ENCODE measurements around the gene SCARF1.
A peak's percentile ranks its signal among the peaks of the same experiment; 100 is the strongest.

SCARF1 gene

GRCh38 chr17:1623057-1623630 is 22.4 kb downstream of the SCARF1 start:
- DNase-seq (ENCODE audit: low read depth): no peak
- in situ Hi-C loops (cut with HindIII; ENCODE audit: low sequenced_read_pairs): no loop called here
- H3K4me3 ChIP-seq (ENCODE audit: low read depth, low read length): no peak overlapping the region
- TF ChIP-seq CTCF (IDR thresholded peaks at IDR 0.05; ENCODE audit: low read depth, low read length, missing control alignments): no peak

GRCh38 chr17:1621273-1621954 is 24.1 kb downstream of the SCARF1 start:
- in situ Hi-C loops (cut with HindIII; ENCODE audit: low sequenced_read_pairs): no loop called here
- DNase-seq (ENCODE audit: low read depth): no peak
- no peak for TF ChIP-seq CTCF (IDR thresholded peaks at IDR 0.05; ENCODE audit: low read depth, low read length, missing control alignments)
- no peak overlapping the region for H3K4me3 ChIP-seq (ENCODE audit: low read depth, low read length)

- in situ Hi-C loops (cut with HindIII; ENCODE audit: low sequenced_read_pairs): no loop called here
- no peak overlapping the region for H3K4me3 ChIP-seq (ENCODE audit: low read depth, low read length)
- no peak for TF ChIP-seq CTCF (IDR thresholded peaks at IDR 0.05; ENCODE audit: low read depth, low read length, missing control alignments)
- no peak for DNase-seq (ENCODE audit: low read depth)
Measured at GRCh38 chr17:1620486-1620885, 25.0 kb downstream of the SCARF1 start.

- no peak overlapping the region for H3K4me3 ChIP-seq (ENCODE audit: low read depth, low read length)
- TF ChIP-seq CTCF (IDR thresholded peaks at IDR 0.05; ENCODE audit: low read depth, low read length, missing control alignments): no peak
- in situ Hi-C loops (cut with HindIII; ENCODE audit: low sequenced_read_pairs): no loop called here
- DNase-seq (ENCODE audit: low read depth): peak; percentile 49
Measured at GRCh38 chr17:1617620-1618174, 27.8 kb downstream of the SCARF1 start.

GRCh38 chr17:1616101-1616500 is 29.4 kb downstream of the SCARF1 start:
- no peak overlapping the region for H3K4me3 ChIP-seq (ENCODE audit: low read depth, low read length)
- TF ChIP-seq CTCF (IDR thresholded peaks at IDR 0.05; ENCODE audit: low read depth, low read length, missing control alignments): no peak
- DNase-seq (ENCODE audit: low read depth): no peak
- in situ Hi-C loops (cut with HindIII; ENCODE audit: low sequenced_read_pairs): no loop called here

GRCh38 chr17:1612400-1612799 is 33.1 kb downstream of the SCARF1 start:
- TF ChIP-seq CTCF (IDR thresholded peaks at IDR 0.05; ENCODE audit: low read depth, low read length, missing control alignments): no peak
- in situ Hi-C loops (cut with HindIII; ENCODE audit: low sequenced_read_pairs): no loop called here
- no peak for DNase-seq (ENCODE audit: low read depth)
- H3K4me3 ChIP-seq (ENCODE audit: low read depth, low read length): no peak overlapping the region
